Measurements from ENCODE around the gene QSOX2.

The QSOX2 gene

DNA sequence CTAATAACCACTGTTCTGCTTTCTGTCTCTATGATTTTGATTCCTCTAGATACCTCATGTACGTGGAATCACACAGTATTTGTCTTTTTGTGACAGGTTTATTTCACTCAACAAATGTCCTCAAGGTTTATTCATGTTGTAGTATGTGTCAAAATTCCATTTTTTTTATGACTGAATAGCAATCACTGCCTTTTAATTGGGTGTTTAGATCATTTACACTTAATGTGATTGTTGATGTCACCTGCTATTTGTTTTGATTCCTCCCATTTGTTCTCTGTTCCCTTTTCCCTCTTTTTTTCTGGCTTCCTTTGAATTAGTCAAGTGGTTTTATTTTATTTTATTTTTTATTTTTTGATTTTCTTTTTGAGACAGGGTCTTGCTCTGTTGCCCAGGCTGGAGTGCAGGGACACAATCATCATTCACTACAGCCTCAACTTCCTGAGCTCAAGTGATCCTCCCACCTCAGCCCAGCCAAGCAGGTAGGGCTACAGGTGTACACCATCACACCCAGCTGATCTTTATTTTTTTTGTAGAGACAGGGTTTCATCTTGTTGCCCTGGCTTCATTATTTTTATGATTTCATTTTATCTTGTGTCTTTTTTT lies 82.3 kb downstream of the QSOX2 start:
- no peak for DNase-seq

- DNase-seq = no peak
Measured at GRCh38 chr9:136160995-136161610, 84.5 kb downstream of the QSOX2 start.

DNA sequence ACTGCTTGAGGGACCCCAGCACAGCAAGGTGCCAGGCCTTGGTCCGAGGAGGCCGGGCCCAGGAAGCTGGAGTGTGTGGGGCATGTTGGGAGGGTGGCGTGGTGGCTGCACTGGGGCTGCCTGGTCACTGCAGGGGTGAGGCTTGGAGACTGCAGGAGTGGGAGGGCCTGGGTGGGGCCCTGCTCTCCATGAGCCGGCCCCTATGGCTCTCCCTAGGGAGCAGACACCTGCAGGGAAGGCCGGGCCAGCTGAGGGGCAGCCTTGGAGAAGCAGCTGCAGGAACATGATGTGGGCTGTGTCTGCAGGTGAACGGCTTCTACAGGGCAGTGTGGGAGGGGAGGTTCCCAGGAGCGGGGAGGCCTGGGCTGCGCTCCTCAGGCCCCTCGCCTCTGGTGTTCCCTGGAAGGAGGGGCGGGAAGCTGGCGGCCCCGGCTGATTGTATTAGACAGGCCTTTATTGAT lies 85.2 kb downstream of the QSOX2 start:
- DNase-seq = no peak

GRCh38 chr9:136159851-136160250 lies 85.8 kb downstream of the QSOX2 start:
- no peak for DNase-seq

DNA sequence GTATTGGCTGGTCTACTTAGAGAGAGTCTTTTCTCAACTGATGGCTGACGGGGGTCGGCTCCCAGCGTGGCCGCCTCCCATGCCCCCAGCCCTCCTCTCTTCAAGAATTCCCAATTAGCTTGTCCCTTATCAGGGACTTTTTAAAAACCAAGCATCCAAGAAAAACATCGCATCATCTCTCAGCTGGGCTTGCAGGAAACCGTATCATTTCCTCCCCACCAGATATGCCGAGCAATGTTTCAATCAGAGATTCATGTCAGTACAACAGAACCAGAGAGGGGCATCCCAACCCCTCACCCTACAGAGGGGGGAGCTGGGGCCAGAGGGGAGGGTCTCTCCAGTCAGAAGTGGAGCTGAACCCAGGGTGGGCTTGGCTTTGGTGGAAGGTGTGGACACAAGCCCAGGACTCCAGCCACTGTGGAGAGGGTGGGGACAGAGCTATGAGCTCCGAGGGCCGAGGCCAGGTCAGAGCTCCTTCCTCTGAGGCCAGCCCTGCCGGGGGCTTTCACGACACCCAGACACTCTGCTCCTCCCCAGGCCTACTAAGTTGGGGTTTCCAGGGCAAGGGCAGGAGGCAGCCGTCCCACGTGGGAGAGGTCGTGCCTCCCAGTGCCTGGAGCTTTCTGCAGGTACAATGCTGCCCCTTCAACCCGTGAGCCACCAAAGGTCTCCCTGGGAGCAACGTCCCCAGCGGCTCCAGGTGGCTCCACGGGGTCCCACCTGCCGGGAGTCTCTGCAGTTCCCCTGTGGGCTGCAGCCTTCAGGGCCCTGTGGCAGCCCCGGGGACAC lies 87.9 kb downstream of the QSOX2 start:
- DNase-seq = no peak

Measured in activated T-cell treated with anti-CD3 and anti-CD28 coated beads, Interleukin-2, amount 50 U/mL, for 48 hours (primary cell).